HCT116 (cell line): ENCODE data around the gene DPPA4. TPM values are rescaled to one million over a fixed set of nuclear protein-coding genes. Genes with fewer than 3 reads are reported as not detected.

ENCODE experiments used
- ATAC-seq: fragments of 200-7000 bp; cut with Tn5 transposase; 2 replicates; pipeline ENCODE4 v1.9.1; 2020; ENCODE audit warnings: mild to moderate bottlenecking, moderate library complexity
- BruUV-seq: library from RNA; stranded (reverse); fragments of 400-500 nt; replicated peaks from 2 replicates; lab custom pipeline; 2021; lab: Mats Ljungman, UMichigan
- CTCF ChIA-PET: fragments of 300-600 bp; sonication (Branson Sonifier 250); formaldehyde crosslinking; loops from one replicate; lab custom pipeline; 2021; ENCODE audit warnings: antibody characterized with exemption; lab: Charles Lee
- POLR2A ChIA-PET: fragments of 300-600, 350-600 bp; sonication (Branson Sonifier 250); formaldehyde crosslinking; loops from one replicate; lab custom pipeline; 2021; ENCODE audit warnings: antibody characterized with exemption; lab: Charles Lee
- RAD21 ChIA-PET, 2 experiments: fragments of 300-600 bp; sonication (Branson Sonifier 250); formaldehyde crosslinking; loops; one replicate each; lab custom pipeline; 2023; ENCODE audit warnings: low total read pairs in 2 of 2; ENCODE audit not compliant: uncharacterized antibody in 2 of 2, unreplicated experiment in 2 of 2, low non-redundant PET in 1 of 2; lab: Charles Lee
- DNase-seq: peaks from one replicate; pipeline ENCODE4 v3.0.0-alpha.2; 2010; ENCODE audit warnings: low read depth, low spot score
- H2AFZ ChIP-seq: fragments of 200-600 bp; shearing (Covaris generic), sonication (generic); 2 replicates; pipeline ENCODE4 v1.6.1; 2017; ENCODE audit warnings: low read depth, mixed run types, mixed read lengths, antibody characterized with exemption, low read length; ENCODE audit not compliant: poor library complexity, severe bottlenecking
- H3K27ac ChIP-seq: 2 replicates; pipeline ENCODE4 v1.5.1; 2012; ENCODE audit warnings: low read depth, low read length
- H3K27me3 ChIP-seq: fragments of 200-600 bp; sonication (generic); 2 replicates; pipeline ENCODE4 v1.6.1; 2016; ENCODE audit warnings: mixed run types, low read length, mixed read lengths; ENCODE audit not compliant: insufficient read depth
- H3K36me3 ChIP-seq, 2 experiments: fragments of 200-500 bp in 1 of 2; fragments of 200-600 bp in 1 of 2; sonication (Bioruptor generic) in 1 of 2; sonication (generic) in 1 of 2; 2 replicates each; pipeline versions ENCODE4 v1.5.1 to v1.6.1; 2014 to 2016; ENCODE audit warnings: low read length in 2 of 2, inconsistent platforms in 1 of 2, mixed read lengths in 1 of 2, mixed run types in 1 of 2; ENCODE audit not compliant: insufficient read depth in 2 of 2, control insufficient read depth in 1 of 2
- H3K4me1 ChIP-seq, 2 experiments: fragments of 200-600 bp in 1 of 2; sonication (generic) in 1 of 2; 2 replicates each; pipeline versions ENCODE4 v1.5.1 to v1.6.1; 2012 to 2017; ENCODE audit warnings: low read length in 2 of 2, inconsistent platforms in 1 of 2, mild to moderate bottlenecking in 1 of 2, mixed read lengths in 1 of 2, mixed run types in 1 of 2, moderate library complexity in 1 of 2; ENCODE audit not compliant: insufficient read depth in 2 of 2, control insufficient read depth in 1 of 2
- H3K4me2 ChIP-seq: fragments of 200-600 bp; sonication (generic); 2 replicates; pipeline ENCODE4 v1.6.1; 2017; ENCODE audit warnings: mixed run types, low read length, mixed read lengths
- H3K4me3 ChIP-seq, 2 experiments: fragments of 200-600 bp in 1 of 2; sonication (generic) in 1 of 2; replicated peaks in 1 of 2; 2 replicates each; pipeline ENCODE4 v1.5.1; 2011 to 2016; ENCODE audit warnings: low read length in 2 of 2, control low read depth in 1 of 2, low read depth in 1 of 2, mild to moderate bottlenecking in 1 of 2, mixed read lengths in 1 of 2, mixed run types in 1 of 2
- H3K79me2 ChIP-seq: fragments of 200-600 bp; sonication (generic); 2 replicates; pipeline ENCODE4 v1.6.1; 2017; ENCODE audit warnings: mild to moderate bottlenecking, mixed run types, low read length, moderate library complexity, mixed read lengths; ENCODE audit not compliant: insufficient read depth
- H3K9ac ChIP-seq: fragments of 200-600 bp; sonication (generic); 2 replicates; pipeline ENCODE4 v1.6.1; 2016; ENCODE audit warnings: low read length, mixed read lengths
- H3K9me2 ChIP-seq: fragments of 200-600 bp; sonication (generic), shearing (Covaris generic); 2 replicates; pipeline ENCODE4 v1.6.1; 2017; ENCODE audit warnings: mixed run types, mild to moderate bottlenecking, moderate library complexity; ENCODE audit not compliant: insufficient read depth
- H3K9me3 ChIP-seq, 2 experiments: fragments of 200-500 bp in 1 of 2; fragments of 200-600 bp in 1 of 2; sonication (Bioruptor generic) in 1 of 2; sonication (generic) in 1 of 2; 2 replicates each; pipeline ENCODE4 v1.6.1; 2014 to 2017; ENCODE audit warnings: low read length in 2 of 2, mixed read lengths in 2 of 2, inconsistent platforms in 1 of 2, low read depth in 1 of 2, mild to moderate bottlenecking in 1 of 2, mixed run types in 1 of 2, moderate library complexity in 1 of 2; ENCODE audit not compliant: control insufficient read depth in 1 of 2, insufficient read depth in 1 of 2
- H4K20me1 ChIP-seq: fragments of 200-600 bp; sonication (generic), shearing (Covaris generic); 2 replicates; pipeline ENCODE4 v1.6.1; 2017; ENCODE audit warnings: mixed run types, mild to moderate bottlenecking, moderate library complexity; ENCODE audit not compliant: insufficient read depth
- CBX3 ChIP-seq: IDR thresholded peaks from 2 replicates; pipeline ENCODE4 v1.6.1; 2012; ENCODE audit warnings: low read depth
- CEBPB ChIP-seq: IDR thresholded peaks from 2 replicates; pipeline ENCODE4 v1.6.1; 2012; ENCODE audit warnings: low read depth
- EGR1 ChIP-seq: IDR thresholded peaks from 2 replicates; pipeline ENCODE4 v1.6.1; 2012; ENCODE audit warnings: low read depth
- ELF1 ChIP-seq: IDR thresholded peaks from 2 replicates; pipeline ENCODE4 v1.6.1; 2012; ENCODE audit warnings: low read depth, borderline replicate concordance
- EZH2phosphoT487 ChIP-seq: fragments of 200-600 bp; IDR thresholded peaks from 2 replicates; pipeline ENCODE4 v1.6.1; 2018; ENCODE audit warnings: antibody characterized with exemption, borderline replicate concordance
- FOSL1 ChIP-seq: IDR thresholded peaks from 2 replicates; pipeline ENCODE4 v1.6.1; 2012; ENCODE audit warnings: low read depth
- JUND ChIP-seq: IDR thresholded peaks from 2 replicates; pipeline ENCODE4 v1.6.1; 2012
- POLR2A ChIP-seq: IDR thresholded peaks from 2 replicates; pipeline ENCODE4 v1.7.0; 2011; ENCODE audit warnings: borderline replicate concordance; ENCODE audit not compliant: insufficient read depth, insufficient read length; ENCODE audit errors: extremely low read depth
- RAD21 ChIP-seq: IDR thresholded peaks from 2 replicates; pipeline ENCODE4 v1.6.1; 2012; ENCODE audit warnings: low read depth, mild to moderate bottlenecking
- SIN3A ChIP-seq: IDR thresholded peaks from 2 replicates; pipeline ENCODE4 v1.6.1; 2012; ENCODE audit warnings: low read depth
- SRF ChIP-seq: IDR thresholded peaks from 2 replicates; pipeline ENCODE4 v1.6.1; 2012; ENCODE audit warnings: low read depth
- TCF7L2 ChIP-seq: IDR thresholded peaks from 2 replicates; pipeline ENCODE4 v1.7.0; 2011; ENCODE audit warnings: borderline replicate concordance, inconsistent platforms; ENCODE audit not compliant: insufficient read depth, insufficient read length; ENCODE audit errors: extremely low read depth
- YY1 ChIP-seq: IDR thresholded peaks from 2 replicates; pipeline ENCODE4 v1.6.1; 2011; ENCODE audit warnings: low read length, low read depth, moderate library complexity, mild to moderate bottlenecking; ENCODE audit not compliant: insufficient replicate concordance; ENCODE audit errors: extremely low read depth
- ZNF274 ChIP-seq: fragments of 200-500 bp; sonication (Bioruptor generic); IDR thresholded peaks from 2 replicates; pipeline ENCODE4 v1.6.1; 2014; ENCODE audit warnings: mild to moderate bottlenecking, low read depth, low read length, inconsistent platforms
- intact Hi-C: fragments of 100-400 bp; cut with micrococcal nuclease; formaldehyde crosslinking; loops from 2 replicates; pipeline ENCODE4 v1.10.0; 2022
- total RNA-seq: library from RNA; stranded (reverse); gene quantifications from one replicate; pipeline ENCODE4 v1.2.1, GENCODE V29; 2021; ENCODE audit not compliant: unreplicated experiment
- TF ChIP-seq, protein P1 (sequence below): IDR thresholded peaks from 2 replicates; pipeline ENCODE4 v1.6.1; 2012; ENCODE audit warnings: low read depth
- TF ChIP-seq, protein P2 (sequence below): IDR thresholded peaks from 2 replicates; pipeline ENCODE4 v1.6.1; 2012
- TF ChIP-seq, protein P3 (sequence below): IDR thresholded peaks from 2 replicates; pipeline ENCODE4 v1.6.1; 2012
- TF ChIP-seq, protein P4 (sequence below), 3 experiments: fragments of 200-600 bp in 1 of 3; sonication (generic) in 1 of 3; IDR thresholded peaks in 2 of 3; conservative IDR thresholded peaks in 1 of 3; 2 replicates each; pipeline ENCODE4 v1.5.1; 2012 to 2017; ENCODE audit warnings: low read depth in 2 of 3, low read length in 2 of 3, antibody characterized with exemption in 1 of 3, borderline replicate concordance in 1 of 3, control low read depth in 1 of 3, mild to moderate bottlenecking in 1 of 3, mixed read lengths in 1 of 3, mixed run types in 1 of 3, moderate library complexity in 1 of 3; ENCODE audit not compliant: insufficient read depth in 1 of 3

DPPA4 gene
- total RNA-seq, 1 experiment from 2014 or later, result 0.27 TPM

DNA sequence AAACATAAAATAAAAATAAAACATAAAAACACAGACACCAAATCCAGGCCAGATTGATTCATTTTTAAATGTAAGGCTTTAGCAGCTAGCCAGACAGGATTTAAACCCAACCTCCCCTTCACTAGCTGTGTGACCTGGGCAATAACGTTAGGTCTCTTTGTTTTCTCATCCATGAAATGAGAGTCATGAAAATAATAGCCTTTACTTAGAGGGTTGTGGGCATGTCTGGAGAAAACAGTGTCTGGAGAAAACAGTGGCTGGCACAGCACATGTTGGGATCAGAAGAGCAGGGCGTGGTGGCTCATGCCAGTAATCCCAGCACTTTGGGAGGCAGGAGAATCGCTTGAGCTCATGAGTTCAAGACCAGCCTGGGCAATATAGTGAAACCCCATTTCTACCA, 1.9 kb upstream of the DPPA4 start:
- Histone ChIP-seq H3K4me2 (no peak overlapping the region), H3K36me3 (no peaks in the 10 kb centered on the region), H3K27me3 (no peaks in the 10 kb centered on the region), H3K9ac (no peak overlapping the region), H3K4me1 (no peaks in the 10 kb centered on the region), H3K9me3 (no peaks in the 10 kb centered on the region), H4K20me1 (no peaks in the 10 kb centered on the region), H3K4me3 (no peak overlapping the region), H3K79me2 (no peaks in the 10 kb centered on the region), H3K27ac (no peak overlapping the region), H3K9me2 (no peaks in the 10 kb centered on the region), H2AFZ (no peak overlapping the region)
- BruUV-seq, result no TSS peak
- intact Hi-C loops, result no loop called here
- ChIA-PET POLR2A (no interaction called here), CTCF (no interaction called here), RAD21 (no interaction called here)
- DNase-seq (no peak), ATAC-seq (no peak)
- TF ChIP-seq, protein P1, sequence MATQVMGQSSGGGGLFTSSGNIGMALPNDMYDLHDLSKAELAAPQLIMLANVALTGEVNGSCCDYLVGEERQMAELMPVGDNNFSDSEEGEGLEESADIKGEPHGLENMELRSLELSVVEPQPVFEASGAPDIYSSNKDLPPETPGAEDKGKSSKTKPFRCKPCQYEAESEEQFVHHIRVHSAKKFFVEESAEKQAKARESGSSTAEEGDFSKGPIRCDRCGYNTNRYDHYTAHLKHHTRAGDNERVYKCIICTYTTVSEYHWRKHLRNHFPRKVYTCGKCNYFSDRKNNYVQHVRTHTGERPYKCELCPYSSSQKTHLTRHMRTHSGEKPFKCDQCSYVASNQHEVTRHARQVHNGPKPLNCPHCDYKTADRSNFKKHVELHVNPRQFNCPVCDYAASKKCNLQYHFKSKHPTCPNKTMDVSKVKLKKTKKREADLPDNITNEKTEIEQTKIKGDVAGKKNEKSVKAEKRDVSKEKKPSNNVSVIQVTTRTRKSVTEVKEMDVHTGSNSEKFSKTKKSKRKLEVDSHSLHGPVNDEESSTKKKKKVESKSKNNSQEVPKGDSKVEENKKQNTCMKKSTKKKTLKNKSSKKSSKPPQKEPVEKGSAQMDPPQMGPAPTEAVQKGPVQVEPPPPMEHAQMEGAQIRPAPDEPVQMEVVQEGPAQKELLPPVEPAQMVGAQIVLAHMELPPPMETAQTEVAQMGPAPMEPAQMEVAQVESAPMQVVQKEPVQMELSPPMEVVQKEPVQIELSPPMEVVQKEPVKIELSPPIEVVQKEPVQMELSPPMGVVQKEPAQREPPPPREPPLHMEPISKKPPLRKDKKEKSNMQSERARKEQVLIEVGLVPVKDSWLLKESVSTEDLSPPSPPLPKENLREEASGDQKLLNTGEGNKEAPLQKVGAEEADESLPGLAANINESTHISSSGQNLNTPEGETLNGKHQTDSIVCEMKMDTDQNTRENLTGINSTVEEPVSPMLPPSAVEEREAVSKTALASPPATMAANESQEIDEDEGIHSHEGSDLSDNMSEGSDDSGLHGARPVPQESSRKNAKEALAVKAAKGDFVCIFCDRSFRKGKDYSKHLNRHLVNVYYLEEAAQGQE, result no peak
- TF ChIP-seq EZH2phosphoT487, result no peak
- no peak for TF ChIP-seq FOSL1
- no peak for TF ChIP-seq JUND
- no peak for TF ChIP-seq ZNF274
- no peak for TF ChIP-seq TCF7L2
- no peak for TF ChIP-seq CEBPB
- no peak for TF ChIP-seq POLR2A
- TF ChIP-seq, protein P2, sequence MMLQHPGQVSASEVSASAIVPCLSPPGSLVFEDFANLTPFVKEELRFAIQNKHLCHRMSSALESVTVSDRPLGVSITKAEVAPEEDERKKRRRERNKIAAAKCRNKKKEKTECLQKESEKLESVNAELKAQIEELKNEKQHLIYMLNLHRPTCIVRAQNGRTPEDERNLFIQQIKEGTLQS, result no peak
- no peak for TF ChIP-seq SIN3A
- no peak for TF ChIP-seq SRF
- no peak for TF ChIP-seq RAD21
- TF ChIP-seq, protein P3, sequence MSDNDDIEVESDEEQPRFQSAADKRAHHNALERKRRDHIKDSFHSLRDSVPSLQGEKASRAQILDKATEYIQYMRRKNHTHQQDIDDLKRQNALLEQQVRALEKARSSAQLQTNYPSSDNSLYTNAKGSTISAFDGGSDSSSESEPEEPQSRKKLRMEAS, result no peak
- no peak for TF ChIP-seq ELF1
- no peak for TF ChIP-seq YY1
- no peak for TF ChIP-seq EGR1
- no peak for TF ChIP-seq CBX3
- TF ChIP-seq, protein P4, sequence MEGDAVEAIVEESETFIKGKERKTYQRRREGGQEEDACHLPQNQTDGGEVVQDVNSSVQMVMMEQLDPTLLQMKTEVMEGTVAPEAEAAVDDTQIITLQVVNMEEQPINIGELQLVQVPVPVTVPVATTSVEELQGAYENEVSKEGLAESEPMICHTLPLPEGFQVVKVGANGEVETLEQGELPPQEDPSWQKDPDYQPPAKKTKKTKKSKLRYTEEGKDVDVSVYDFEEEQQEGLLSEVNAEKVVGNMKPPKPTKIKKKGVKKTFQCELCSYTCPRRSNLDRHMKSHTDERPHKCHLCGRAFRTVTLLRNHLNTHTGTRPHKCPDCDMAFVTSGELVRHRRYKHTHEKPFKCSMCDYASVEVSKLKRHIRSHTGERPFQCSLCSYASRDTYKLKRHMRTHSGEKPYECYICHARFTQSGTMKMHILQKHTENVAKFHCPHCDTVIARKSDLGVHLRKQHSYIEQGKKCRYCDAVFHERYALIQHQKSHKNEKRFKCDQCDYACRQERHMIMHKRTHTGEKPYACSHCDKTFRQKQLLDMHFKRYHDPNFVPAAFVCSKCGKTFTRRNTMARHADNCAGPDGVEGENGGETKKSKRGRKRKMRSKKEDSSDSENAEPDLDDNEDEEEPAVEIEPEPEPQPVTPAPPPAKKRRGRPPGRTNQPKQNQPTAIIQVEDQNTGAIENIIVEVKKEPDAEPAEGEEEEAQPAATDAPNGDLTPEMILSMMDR (IDR thresholded peaks at IDR 0.05 in 2 of 3, conservative IDR thresholded peaks at IDR 0.05 in 1 of 3; ENCODE audit: borderline replicate concordance in 1 of 3, insufficient read depth in 1 of 3, low read depth in 2 of 3, low read length in 2 of 3), result no peak
